Measurements from ENCODE around the gene CRYL1.
A peak's percentile ranks its signal among the peaks of the same experiment; 100 is the strongest.

Gene CRYL1

GRCh38 chr13:20525601-20526544, at the start of gene CRYL1:
Gene CRYL1, minus strand, starts transcription at chr13:20525857. Its CDS starts 63 bp downstream, at chr13:20525794.
- peak; percentile 60 for DNase-seq (ENCODE audit: insufficient read length, low spot score)
- peak; percentile 69 for TF ChIP-seq POLR2A (IDR thresholded peaks at IDR 0.05; ENCODE audit: low read depth, low read length)
- no peak for FAIRE-seq

- FAIRE-seq (no peak), DNase-seq (ENCODE audit: insufficient read length, low spot score) (no peak)
Observed at GRCh38 chr13:20573636-20574035, 48.0 kb upstream of the CRYL1 start.

GRCh38 chr13:20573186-20573585, 47.5 kb upstream of the CRYL1 start:
- no peak for FAIRE-seq
- DNase-seq (ENCODE audit: insufficient read length, low spot score): no peak
- no peak for TF ChIP-seq POLR2A (IDR thresholded peaks at IDR 0.05; ENCODE audit: low read depth, low read length)

More at GRCh38 chr13:20573636-20574035, 48.0 kb upstream of the CRYL1 start:
- TF ChIP-seq POLR2A (IDR thresholded peaks at IDR 0.05; ENCODE audit: low read depth, low read length): no peak

GRCh38 chr13:20571676-20572075, 46.0 kb upstream of the CRYL1 start:
- DNase-seq (ENCODE audit: insufficient read length, low spot score) (no peak), FAIRE-seq (no peak)
- TF ChIP-seq POLR2A (IDR thresholded peaks at IDR 0.05; ENCODE audit: low read depth, low read length): no peak

- no peak for TF ChIP-seq POLR2A (IDR thresholded peaks at IDR 0.05; ENCODE audit: low read depth, low read length)
- no peak for DNase-seq (ENCODE audit: insufficient read length, low spot score)
- no peak for FAIRE-seq
Observed at GRCh38 chr13:20570517-20570916, 44.9 kb upstream of the CRYL1 start.

GRCh38 chr13:20567881-20568528, 42.3 kb upstream of the CRYL1 start:
- DNase-seq (ENCODE audit: insufficient read length, low spot score) (no peak), FAIRE-seq (no peak)
- TF ChIP-seq POLR2A (IDR thresholded peaks at IDR 0.05; ENCODE audit: low read depth, low read length): no peak

- peak; percentile 51 for TF ChIP-seq POLR2A (IDR thresholded peaks at IDR 0.05; ENCODE audit: low read depth, low read length)
- no peak for FAIRE-seq
- peak; percentile 48 for DNase-seq (ENCODE audit: insufficient read length, low spot score)
Observed at GRCh38 chr13:20566898-20567874, 41.5 kb upstream of the CRYL1 start, which contains the start of gene IFT88. Gene IFT88, plus strand, starts transcription at chr13:20567157. Its CDS starts 7,229 bp downstream, at chr13:20574386.

GRCh38 chr13:20566468-20566897, 40.8 kb upstream of the CRYL1 start:
- no peak for TF ChIP-seq POLR2A (IDR thresholded peaks at IDR 0.05; ENCODE audit: low read depth, low read length)
- peak; percentile 45 for FAIRE-seq
- DNase-seq (ENCODE audit: insufficient read length, low spot score): peak; percentile 29

- DNase-seq (ENCODE audit: insufficient read length, low spot score): no peak
- FAIRE-seq: no peak
- no peak for TF ChIP-seq POLR2A (IDR thresholded peaks at IDR 0.05; ENCODE audit: low read depth, low read length)
Observed at GRCh38 chr13:20565115-20565736, 39.6 kb upstream of the CRYL1 start.

GRCh38 chr13:20561741-20562140, 36.1 kb upstream of the CRYL1 start:
- no peak for TF ChIP-seq POLR2A (IDR thresholded peaks at IDR 0.05; ENCODE audit: low read depth, low read length)
- FAIRE-seq (no peak), DNase-seq (ENCODE audit: insufficient read length, low spot score) (no peak)

- no peak for TF ChIP-seq POLR2A (IDR thresholded peaks at IDR 0.05; ENCODE audit: low read depth, low read length)
- DNase-seq (ENCODE audit: insufficient read length, low spot score): no peak
Observed at GRCh38 chr13:20559659-20560356, 34.2 kb upstream of the CRYL1 start.

GRCh38 chr13:20558982-20559381, 33.3 kb upstream of the CRYL1 start:
- FAIRE-seq (no peak), DNase-seq (ENCODE audit: insufficient read length, low spot score) (no peak)
- TF ChIP-seq POLR2A (IDR thresholded peaks at IDR 0.05; ENCODE audit: low read depth, low read length): no peak

More at GRCh38 chr13:20559659-20560356, 34.2 kb upstream of the CRYL1 start:
- no peak for FAIRE-seq

All from H54 (cell line).